Astrocyte of the cerebellum (primary cell): ENCODE results near the gene ADGRB2.

ENCODE experiments used
- DNase-seq: peaks from one replicate; pipeline ENCODE4 v3.0.0-alpha.2; 2011; ENCODE audit warnings: low read depth
- H3K4me3 ChIP-seq: 2 replicates; pipeline ENCODE4 v1.5.1; 2011; ENCODE audit warnings: mild to moderate bottlenecking, low read depth, low read length, moderate library complexity
- in situ Hi-C: cut with HindIII; loops from 2 replicates; pipeline ENCODE4 v1.10.0; 2017; ENCODE audit warnings: low sequenced_read_pairs
- TF ChIP-seq, protein P1 (sequence below): IDR thresholded peaks from 2 replicates; pipeline ENCODE4 v1.5.1; 2012; ENCODE audit warnings: low read length, low read depth, moderate library complexity, mild to moderate bottlenecking; ENCODE audit errors: missing control alignments

ADGRB2 gene

DNA sequence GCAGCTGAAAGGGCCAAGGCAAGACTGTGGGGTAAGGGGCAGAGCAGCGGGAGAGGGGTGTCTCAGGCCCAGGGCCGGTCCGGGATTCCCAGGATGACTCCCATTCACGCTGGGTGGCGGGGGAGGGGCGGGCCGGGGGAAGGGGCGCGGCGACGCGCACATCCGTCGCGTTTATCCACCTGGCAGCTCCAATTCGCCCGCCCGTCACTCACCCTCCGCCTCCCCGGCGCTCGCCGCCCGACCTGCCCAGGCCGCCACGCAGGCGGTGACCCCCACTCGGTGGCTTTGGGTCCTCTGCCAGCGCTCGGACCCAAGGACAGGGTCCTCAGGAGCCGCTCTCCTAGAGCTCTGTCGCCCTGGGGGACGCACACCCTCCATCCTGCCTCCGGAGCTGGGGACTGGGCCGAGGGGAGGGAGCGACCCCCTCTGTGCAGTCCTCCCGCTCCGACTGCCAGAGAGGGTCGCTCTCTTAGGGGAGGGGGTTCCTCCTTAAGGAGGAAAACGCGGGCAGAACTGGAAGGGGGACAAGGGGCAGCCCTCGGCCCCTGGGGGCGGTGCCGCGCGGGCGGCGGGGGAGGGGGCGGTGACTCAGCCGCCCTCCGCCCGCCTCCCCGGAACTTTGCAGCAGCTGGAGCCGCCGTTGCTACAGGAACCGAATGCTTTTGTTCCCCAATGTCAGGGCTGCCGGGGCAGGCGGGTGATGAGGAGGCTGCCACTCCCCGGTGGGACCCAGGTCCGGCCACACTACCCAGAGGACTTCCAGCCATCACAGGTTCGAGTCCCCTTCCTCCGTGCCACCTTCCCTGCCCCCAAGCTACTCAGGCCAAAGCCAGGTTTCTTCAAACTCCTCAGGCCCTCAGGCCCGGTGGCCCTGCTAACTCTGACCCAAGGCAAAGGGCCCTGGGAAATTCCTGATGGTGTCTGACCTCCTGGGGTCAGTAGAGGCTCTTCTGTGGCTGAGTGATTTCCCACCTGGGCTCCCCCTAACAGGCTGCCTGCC is 3.4 kb downstream of the ADGRB2 start:
- in situ Hi-C loops: no loop called here
- TF ChIP-seq, protein P1, sequence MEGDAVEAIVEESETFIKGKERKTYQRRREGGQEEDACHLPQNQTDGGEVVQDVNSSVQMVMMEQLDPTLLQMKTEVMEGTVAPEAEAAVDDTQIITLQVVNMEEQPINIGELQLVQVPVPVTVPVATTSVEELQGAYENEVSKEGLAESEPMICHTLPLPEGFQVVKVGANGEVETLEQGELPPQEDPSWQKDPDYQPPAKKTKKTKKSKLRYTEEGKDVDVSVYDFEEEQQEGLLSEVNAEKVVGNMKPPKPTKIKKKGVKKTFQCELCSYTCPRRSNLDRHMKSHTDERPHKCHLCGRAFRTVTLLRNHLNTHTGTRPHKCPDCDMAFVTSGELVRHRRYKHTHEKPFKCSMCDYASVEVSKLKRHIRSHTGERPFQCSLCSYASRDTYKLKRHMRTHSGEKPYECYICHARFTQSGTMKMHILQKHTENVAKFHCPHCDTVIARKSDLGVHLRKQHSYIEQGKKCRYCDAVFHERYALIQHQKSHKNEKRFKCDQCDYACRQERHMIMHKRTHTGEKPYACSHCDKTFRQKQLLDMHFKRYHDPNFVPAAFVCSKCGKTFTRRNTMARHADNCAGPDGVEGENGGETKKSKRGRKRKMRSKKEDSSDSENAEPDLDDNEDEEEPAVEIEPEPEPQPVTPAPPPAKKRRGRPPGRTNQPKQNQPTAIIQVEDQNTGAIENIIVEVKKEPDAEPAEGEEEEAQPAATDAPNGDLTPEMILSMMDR: no peak
- no peak for DNase-seq
- H3K4me3 ChIP-seq: peak overlapping the region; percentile 43

- in situ Hi-C loops: no loop called here
- H3K4me3 ChIP-seq: no peak overlapping the region
- DNase-seq: no peak
- TF ChIP-seq, protein P1: no peak
Measured at GRCh38 chr1:31759298-31760023, 4.7 kb downstream of the ADGRB2 start.

DNA sequence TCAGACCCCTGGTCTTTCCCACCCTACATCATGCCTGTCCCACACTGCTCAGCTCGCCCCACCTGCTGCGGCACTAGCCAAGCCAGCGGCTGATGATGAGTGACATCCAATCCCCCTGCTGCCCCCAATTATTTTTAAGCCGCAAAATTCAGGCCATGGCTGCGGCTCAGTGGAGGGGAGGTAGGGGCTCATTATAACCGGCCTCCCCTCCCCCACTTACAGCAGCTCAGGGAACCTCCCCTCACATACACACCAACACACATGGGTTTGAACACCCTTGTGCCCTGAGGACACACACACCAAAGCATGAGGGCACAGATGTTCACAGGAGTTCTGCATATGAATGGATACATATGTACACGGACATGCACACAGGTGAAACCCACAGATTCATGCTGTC is 5.3 kb downstream of the ADGRB2 start:
- TF ChIP-seq, protein P1: no peak
- no peak for DNase-seq
- in situ Hi-C loops: no loop called here
- no peak overlapping the region for H3K4me3 ChIP-seq

DNA sequence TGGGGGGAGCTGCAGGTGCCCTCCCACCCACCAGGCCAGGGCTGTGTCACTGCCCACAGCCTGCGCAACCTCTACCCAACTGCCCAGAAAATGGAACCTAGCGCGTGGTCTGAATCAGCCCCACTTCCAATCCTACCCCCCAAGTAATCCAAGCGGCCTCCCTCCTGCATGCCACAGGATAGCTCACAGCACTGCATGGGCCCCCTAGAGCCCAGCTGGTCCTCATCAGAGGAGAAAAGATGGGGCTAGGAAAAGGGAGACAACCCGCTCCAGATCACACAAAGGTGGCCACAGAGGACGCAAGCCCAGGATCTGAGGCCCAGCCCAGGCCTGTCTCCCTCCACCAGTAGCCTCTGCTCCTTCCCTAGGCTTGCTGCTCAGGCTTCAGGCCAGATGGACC is 6.2 kb downstream of the ADGRB2 start:
- in situ Hi-C loops: no loop called here
- TF ChIP-seq, protein P1: no peak
- DNase-seq: no peak
- H3K4me3 ChIP-seq: no peak overlapping the region

- no peak overlapping the region for H3K4me3 ChIP-seq
- TF ChIP-seq, protein P1: no peak
- DNase-seq: no peak
- in situ Hi-C loops: no loop called here
Measured at GRCh38 chr1:31757204-31757679, 6.9 kb downstream of the ADGRB2 start.

GRCh38 chr1:31756578-31756977 is 7.6 kb downstream of the ADGRB2 start:
- DNase-seq: no peak
- TF ChIP-seq, protein P1: no peak
- in situ Hi-C loops: no loop called here
- no peak overlapping the region for H3K4me3 ChIP-seq
